T-helper 2 cell treated with Interferon-gamma antibody and Interleukin-4, amounts not matched to agents 100 ng/mL and 5 ng/mL, for 36 hours (primary cell): ENCODE results near the gene IVNS1ABP. TPM values are rescaled to one million over a fixed set of nuclear protein-coding genes. Genes with fewer than 3 reads are reported as not detected.
"Not testable (repeated sequence)": the region's sequence is repeated elsewhere in the genome, so short reads cannot be mapped to it uniquely, and the experiment has no call there.

Source experiments
- intact Hi-C: fragments of 100-400 bp; cut with micrococcal nuclease; formaldehyde crosslinking; loops from one replicate; pipeline ENCODE4 v1.15.1; 2023
- total RNA-seq: library from RNA; stranded (reverse); gene quantifications from 2 replicates; pipeline ENCODE4 v1.2.3, GENCODE V29; 2022

IVNS1ABP gene
- total RNA-seq, 1 donor from 2014 or later = 97.8 TPM

DNA sequence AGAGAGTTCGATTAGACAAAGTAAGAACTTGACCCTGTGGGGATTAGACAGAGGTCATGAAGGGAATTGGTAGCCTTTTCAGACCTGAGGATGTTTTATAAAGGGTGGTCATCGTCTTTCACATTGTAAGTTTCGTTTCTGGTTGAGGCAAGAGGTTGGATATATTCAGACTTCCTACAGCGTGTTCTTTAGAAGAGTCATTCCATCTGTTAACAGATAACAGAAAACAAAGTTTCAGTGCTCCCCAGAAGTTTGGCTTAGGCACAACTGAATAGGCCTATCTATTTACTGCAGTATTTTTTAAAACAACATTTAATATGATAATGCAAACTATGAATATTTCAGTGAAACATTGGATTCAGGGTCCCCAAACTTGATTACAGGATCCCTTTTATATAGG is 17.1 kb upstream of the IVNS1ABP start:
- intact Hi-C loops = no loop called here

DNA sequence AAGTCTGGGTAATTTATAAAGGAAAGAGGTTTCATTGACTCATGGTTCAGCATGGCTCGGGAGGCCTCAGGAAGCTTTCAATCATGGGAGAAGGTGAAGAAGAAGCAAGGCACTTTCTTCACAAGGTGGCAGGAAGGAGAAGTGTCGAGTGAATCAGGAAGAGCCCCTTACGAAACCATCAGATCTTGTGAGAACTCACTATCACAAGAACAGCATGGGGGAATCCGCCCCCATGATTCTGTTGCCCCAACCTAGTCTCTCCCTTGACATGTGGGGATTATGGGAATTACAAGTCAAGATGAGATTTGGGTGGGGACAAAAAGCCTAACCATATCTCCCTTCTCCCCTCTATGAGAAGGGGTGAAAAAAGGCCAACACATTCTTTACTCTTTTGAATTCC is 11.2 kb upstream of the IVNS1ABP start:
- intact Hi-C loops = no loop called here

DNA sequence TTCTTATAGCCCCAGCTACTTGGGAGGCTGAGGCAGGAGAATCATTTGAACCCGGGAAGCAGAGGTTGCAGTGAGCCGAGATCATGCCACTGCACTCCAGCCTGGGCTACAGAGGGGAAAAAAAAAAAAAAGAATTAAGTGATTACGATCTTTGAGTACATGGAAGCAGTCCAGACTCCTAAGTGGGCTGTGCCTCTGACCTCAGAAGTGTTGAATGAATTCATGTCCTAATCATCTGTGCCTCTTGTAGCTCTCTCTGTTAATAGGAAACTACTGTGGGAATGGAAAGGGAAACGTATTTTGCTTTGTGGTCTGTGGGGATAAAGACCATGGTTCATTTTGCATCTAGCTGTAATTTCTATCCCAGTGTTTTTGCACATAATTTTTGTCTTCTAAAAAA is 8.4 kb upstream of the IVNS1ABP start:
- intact Hi-C loops = no loop called here

- intact Hi-C loops = no loop called here
Observed at GRCh38 chr1:185324118-185324517, 7.1 kb upstream of the IVNS1ABP start.

GRCh38 chr1:185322636-185323035 is 5.6 kb upstream of the IVNS1ABP start:
- intact Hi-C loops = no loop called here

DNA sequence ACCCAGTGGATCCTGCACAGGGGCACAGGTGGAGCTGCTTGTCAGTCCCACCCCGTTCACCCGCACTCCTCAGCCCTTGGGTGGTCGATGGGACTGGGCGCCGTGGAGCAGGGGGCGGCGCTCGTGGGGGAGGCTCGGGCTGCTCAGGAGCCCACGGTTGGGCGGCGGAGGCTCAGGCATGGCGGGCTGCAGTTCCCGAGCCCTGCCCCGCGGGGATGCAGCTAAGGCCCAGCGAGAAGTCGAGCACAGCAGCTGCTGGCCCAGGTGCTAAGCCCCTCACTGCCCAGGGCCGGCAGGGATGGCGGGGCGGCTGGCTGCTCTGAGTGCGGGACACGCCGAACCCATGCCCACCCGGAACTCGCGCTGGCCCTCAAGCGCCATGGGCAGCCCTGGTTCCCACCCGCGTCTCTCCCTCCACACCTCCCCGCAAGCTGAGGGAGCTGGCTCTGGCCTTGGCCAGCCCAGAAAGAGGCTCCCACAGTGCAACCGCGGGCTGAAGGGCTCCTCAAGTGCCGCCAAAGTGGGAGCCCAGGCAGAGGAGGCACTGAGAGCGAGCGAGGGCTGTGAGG is 4.7 kb upstream of the IVNS1ABP start:
- intact Hi-C loops = not testable (repeated sequence)

GRCh38 chr1:185321104-185321503 is 4.1 kb upstream of the IVNS1ABP start:
- intact Hi-C loops = not testable (repeated sequence)

GRCh38 chr1:185319139-185319475 is 2.1 kb upstream of the IVNS1ABP start:
- intact Hi-C loops = loop anchor here (5.0 kb wide), 2 partner anchors 347 to 512 kb away; partner anchors contain the start of gene NIBAN1

- intact Hi-C loops = loop anchor here (5.0 kb wide), 2 partner anchors 346 to 511 kb away; partner anchors contain the start of gene NIBAN1
Observed at GRCh38 chr1:185318431-185319138, 1.5 kb upstream of the IVNS1ABP start.

DNA sequence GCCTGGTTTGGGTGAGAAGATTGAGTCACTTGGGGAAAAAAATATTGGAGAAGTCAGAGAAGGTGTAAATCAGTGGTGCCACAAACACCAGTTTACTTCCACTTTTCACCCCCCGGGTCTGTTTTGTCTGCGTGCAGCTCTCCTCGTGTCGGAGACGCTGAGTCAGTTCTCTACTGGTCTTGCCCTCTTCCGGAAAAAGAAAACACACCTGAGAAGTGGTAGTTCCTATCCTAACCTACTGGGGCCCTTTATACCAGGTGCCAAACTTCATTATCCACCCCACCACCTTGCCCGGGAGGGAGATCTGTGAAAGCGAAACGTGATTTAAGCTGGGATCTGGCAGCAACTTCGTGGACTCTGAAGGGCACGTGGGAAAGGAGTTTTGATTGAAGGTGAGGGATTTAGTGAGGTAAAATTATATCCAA is 855 bp upstream of the IVNS1ABP start:
- intact Hi-C loops = loop anchor here (1.0 to 5.0 kb wide), 14 partner anchors 21 to 1057 kb away; partner anchors contain the start of genes EDEM3, NIBAN1, ODR4 and RNF2

DNA sequence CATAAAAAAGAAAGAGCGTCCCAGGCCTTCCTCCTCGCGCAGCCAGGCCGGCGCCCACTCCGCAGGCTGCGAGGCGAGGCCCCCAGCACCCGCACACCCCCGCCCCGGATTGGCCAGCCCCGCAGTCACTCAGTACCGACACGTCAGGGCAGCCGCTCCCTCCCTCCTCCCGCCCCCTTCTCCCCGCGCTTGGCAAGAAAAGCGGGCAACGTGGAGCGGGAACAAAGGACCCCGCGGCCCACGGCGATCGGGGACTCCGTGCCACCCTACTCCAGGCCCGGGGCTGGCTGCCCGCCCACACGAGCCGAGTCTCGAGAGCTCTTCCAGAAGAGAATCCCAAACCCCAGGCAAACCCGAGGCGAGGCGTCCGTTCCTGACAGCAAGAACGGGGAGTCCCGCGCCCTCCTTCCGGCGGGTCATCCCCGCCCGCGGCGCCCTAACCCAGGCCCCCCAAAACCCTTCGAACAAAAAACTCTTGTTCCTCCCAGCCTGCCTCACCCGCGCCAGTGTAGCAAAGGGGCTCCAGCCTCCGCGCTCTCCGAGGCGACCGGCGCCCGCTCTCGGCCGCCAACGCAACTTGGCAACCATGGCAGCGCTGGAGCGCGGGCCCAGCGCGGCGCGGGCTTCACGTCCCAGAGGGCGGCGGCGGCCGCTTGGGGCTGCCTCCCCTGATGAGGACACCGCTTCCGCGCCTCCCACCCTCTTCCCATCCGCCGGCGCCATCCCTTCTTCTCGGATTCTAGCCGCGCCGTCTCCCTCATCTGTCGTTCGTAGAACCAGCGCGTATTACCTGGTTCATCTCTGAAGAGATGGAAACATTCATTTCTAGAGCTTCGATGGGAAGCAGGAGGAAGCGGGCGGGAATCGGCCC is 645 bp downstream of the IVNS1ABP start:
- intact Hi-C loops = loop anchor here (1.0 to 5.0 kb wide), 14 partner anchors 23 to 1059 kb away; partner anchors contain the start of genes EDEM3, NIBAN1, ODR4 and RNF2

DNA sequence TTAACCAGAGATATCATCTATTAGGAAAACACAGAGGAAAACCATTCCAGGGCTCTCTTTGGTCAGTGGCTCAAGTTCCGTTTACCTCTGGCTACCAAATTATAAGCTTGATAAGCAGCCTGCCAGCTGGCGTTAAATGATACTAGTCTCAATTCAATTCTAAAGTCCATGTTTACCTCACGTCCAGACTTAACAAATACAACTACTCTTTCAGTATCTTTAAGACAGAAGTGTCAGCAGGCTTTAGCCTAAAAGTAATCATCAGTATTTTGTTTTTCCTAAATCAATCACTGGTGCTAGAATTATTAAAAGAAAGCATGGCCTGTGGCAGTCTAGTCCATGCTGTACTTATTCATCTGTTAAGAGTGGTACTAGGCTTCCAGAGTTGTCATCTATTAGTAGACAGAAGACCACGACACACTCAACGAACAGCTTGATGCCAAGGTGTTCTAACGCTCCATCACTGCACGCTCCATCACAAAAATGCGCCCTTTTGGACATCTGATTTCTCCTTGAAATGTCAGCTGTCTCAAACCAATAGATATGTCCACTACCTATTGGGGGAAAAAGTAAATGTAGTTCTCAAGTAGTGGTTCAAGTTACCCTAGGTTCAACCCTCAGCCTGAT is 1.5 kb downstream of the IVNS1ABP start:
- intact Hi-C loops = loop anchor here (2.0 to 5.0 kb wide), 4 partner anchors 57 to 508 kb away; partner anchors contain the start of genes NIBAN1 and RNF2

DNA sequence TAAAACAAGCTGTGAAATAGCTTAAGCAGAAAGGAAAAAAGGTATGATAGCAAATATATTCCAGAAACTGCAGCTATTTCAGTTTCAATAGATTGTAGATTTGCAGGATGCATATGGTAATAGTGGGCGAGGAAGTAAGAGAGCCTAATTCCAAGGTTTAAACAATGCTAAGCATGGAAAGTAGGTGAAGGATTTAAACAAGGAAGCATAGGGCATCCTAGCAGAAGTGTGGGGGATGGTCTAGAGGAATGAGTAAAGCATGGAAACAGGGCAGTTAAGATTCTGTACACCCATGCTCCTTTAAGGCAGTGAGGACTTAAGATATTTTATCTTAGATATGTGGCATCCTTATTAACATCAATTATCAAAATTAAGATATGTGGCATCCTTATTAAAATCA is 2.6 kb downstream of the IVNS1ABP start:
- intact Hi-C loops = loop anchor here (1.0 kb wide), 1 partner anchor 75 kb away; no protein-coding TSS in a partner anchor

- intact Hi-C loops = no loop called here
Observed at GRCh38 chr1:185312361-185313138, 4.5 kb downstream of the IVNS1ABP start.

DNA sequence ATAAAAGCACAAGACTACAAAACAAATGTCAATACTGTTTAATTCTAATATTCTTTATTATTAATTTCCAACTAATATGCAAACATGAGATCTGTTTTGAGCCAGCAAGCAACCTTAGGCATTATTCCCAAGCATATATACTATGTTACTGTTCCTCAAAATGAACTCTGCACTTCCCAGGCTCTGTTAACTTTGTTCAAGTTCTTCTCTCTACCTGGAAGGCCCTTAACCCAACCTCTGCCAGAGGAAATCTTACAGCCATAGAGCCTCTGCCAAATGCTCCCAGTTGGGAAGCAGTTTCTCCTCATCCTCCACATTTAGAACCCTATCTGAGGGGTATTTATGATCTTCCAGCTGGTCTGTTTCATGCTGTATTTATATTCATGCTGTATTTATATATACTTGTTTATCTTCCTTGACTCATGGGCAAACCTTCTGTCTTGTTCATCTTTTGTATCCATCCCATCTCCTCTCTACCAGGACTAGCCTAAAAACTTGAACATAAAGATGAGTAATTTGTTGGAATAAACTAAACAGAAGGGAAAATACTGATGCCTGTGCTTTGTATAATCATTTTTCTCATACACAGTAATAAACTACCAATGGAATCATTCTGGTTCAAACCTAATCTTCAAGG is 5.3 kb downstream of the IVNS1ABP start:
- intact Hi-C loops = no loop called here

- intact Hi-C loops = loop anchor here (10.0 kb wide), 1 partner anchor 1045 kb away; no protein-coding TSS in a partner anchor
Observed at GRCh38 chr1:185309566-185309965, 7.5 kb downstream of the IVNS1ABP start.

DNA sequence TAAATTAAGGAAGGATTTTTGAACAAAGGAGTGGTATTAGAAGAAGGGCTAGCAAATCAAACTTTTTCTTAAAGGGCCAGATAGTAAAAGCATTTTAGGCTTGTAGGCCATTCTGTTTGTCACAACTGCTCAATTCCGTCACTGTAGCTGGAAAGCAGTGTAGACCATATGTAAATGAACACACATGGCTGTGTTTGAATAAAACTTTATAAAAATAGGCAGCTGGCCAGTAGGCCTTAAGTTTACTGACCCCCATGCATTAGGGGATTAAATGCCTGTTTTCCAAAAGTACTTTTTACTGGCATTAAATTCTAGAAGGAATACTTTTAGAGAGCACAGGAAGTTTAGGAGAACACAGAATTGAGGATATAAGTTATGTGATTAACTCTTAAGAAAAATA is 8.9 kb downstream of the IVNS1ABP start:
- intact Hi-C loops = loop anchor here (10.0 kb wide), 1 partner anchor 1047 kb away; no protein-coding TSS in a partner anchor

DNA sequence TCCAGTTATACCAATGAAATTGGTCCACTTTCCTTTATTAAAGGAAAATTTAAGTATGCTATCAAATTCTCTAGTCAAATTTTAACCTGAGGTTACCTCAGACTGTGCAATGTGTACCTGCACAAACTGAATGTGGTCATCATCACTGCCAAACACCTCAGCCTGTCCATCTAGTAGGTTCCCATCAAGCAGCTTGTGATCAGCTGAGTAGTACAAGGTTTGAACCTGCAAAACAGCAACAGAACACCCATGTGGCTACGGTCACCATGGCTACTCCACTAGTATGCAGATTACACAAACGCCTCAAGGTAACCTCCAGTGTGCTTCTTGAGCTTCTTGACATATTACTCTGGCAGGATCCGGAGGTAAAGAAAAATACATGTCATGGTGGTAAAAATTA is 11.6 kb downstream of the IVNS1ABP start:
- intact Hi-C loops = loop anchor here (10.0 kb wide), 1 partner anchor 1049 kb away; no protein-coding TSS in a partner anchor

- intact Hi-C loops = loop anchor here (10.0 kb wide), 1 partner anchor 1055 kb away; no protein-coding TSS in a partner anchor
Observed at GRCh38 chr1:185300152-185300551, 16.9 kb downstream of the IVNS1ABP start.

GRCh38 chr1:185297982-185298381 is 19.1 kb downstream of the IVNS1ABP start:
- intact Hi-C loops = no loop called here
